Omental fat pad (tissue), 4 donors: ENCODE data around the gene EZH1. TPM values are rescaled to one million over a fixed set of nuclear protein-coding genes. Genes with fewer than 3 reads are reported as not detected.
"Not testable (repeated sequence)": the region's sequence is repeated elsewhere in the genome, so short reads cannot be mapped to it uniquely, and the experiment has no call there.

Experiments used
- ATAC-seq: fragments of 150-250 bp; one replicate; pipeline ENCODE4 v1.9.1; 2016; ENCODE audit warnings: mild to moderate bottlenecking, moderate library complexity; ENCODE audit not compliant: low FRiP score
- DNase-seq: peaks from one replicate; pipeline ENCODE4 v3.0.0-alpha.2; 2019; ENCODE audit warnings: low spot score
- total RNA-seq, 4 donors: library from RNA; depleted of rRNA; stranded (reverse); fragments of >200 nt; gene quantifications; one replicate each; pipeline ENCODE4 v1.1.0, GENCODE V29; 2016
- TF ChIP-seq, protein P1 (sequence below), 3 donors: fragments of 450-650 bp; IDR thresholded peaks; one replicate each; pipeline ENCODE4 v1.5.1; 2016 to 2017; ENCODE audit warnings: antibody characterized with exemption in 3 of 3, mild to moderate bottlenecking in 3 of 3, moderate library complexity in 2 of 3

EZH1 gene
- total RNA-seq, 4 donors from 2014 or later: 42.0 to 91.1 (median 50.9) TPM

DNA sequence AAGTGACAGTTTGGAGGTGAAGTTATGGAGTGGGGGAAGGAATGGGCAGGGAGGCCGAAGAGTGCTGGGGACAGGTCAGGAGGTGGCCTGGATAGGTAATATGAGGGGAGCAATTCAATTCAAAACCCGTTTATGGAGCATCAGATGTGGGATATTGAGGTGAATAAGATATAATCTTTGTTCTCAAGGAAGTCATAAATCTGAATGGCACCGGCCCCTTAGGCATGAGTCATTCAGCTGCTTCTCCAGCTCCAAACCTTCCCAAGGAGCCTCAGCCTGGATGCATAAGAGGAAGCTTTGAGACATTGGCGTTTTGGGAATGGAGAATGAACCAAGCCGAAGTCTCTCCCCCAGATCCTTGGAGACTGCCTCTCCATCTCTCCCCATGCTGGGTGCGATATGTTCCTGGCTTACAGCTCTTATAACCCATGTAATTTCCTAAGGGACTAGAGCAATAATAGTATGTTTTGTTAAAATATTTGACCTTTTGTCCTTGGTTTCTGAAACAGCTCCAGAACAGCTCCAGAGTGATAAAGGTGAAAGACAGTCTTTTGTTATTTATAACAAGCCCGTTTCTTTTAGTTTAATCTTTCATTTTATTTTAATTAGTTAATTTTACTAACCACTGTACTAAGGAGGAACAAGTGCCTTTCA, 84.0 kb downstream of the EZH1 start:
- no peak for ATAC-seq
- TF ChIP-seq, protein P1, sequence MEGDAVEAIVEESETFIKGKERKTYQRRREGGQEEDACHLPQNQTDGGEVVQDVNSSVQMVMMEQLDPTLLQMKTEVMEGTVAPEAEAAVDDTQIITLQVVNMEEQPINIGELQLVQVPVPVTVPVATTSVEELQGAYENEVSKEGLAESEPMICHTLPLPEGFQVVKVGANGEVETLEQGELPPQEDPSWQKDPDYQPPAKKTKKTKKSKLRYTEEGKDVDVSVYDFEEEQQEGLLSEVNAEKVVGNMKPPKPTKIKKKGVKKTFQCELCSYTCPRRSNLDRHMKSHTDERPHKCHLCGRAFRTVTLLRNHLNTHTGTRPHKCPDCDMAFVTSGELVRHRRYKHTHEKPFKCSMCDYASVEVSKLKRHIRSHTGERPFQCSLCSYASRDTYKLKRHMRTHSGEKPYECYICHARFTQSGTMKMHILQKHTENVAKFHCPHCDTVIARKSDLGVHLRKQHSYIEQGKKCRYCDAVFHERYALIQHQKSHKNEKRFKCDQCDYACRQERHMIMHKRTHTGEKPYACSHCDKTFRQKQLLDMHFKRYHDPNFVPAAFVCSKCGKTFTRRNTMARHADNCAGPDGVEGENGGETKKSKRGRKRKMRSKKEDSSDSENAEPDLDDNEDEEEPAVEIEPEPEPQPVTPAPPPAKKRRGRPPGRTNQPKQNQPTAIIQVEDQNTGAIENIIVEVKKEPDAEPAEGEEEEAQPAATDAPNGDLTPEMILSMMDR (IDR thresholded peaks at IDR 0.05): no peak
- DNase-seq: no peak

DNA sequence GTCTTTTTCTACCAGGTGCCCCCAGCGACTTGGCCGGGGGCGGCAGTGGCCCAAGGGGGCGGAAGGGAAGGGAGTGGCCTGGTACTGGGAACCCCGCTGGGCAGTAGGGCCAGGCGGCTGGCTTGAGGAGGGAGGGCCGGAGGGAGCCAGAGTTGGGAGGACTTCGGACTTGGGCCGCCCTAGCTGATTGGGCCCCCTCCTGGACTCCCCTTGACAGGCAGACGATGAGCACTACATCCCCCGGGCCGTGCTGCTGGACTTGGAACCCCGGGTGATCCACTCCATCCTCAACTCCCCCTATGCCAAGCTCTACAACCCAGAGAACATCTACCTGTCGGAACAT, 84.9 kb downstream of the EZH1 start:
- ATAC-seq: peak; percentile 60
- not testable (repeated sequence) for DNase-seq

DNA sequence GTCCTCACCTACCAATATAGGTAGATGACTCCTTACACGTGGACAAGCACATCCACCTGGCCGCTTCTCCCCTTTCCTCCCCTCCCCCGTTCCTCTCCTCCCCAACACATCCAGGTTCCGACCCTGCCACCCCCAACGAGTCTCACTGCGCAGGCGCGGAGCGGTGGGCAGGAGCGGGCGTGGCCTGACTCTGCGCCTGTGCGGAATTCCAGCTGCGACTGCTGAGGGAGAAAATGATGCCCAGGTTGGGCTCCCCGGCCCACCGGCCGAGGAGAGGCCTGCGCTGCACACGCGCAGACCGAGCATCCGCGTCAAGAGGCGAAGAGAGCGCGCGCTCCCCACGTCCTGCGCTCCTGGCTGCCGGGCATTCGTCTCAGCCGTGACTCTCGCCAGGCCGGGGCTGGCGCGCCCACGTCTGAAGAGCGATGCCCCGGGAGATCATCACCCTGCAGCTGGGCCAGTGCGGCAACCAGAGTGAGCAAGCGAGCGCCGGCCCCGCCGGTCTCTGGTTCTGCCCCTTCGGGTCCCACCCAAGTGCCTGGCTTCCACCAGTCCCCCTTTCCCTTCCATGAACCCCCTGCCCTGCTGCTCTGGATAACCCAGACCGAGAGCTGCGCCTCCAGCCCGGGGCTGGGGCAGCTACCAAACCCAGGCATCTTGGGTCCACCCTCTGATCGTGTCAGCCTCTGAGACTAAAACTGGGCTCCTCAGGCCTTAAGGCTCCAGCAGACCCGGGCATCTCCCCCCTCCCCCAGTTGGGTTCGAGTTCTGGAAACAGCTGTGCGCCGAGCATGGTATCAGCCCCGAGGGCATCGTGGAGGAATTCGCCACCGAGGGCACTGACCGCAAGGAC, 85.5 kb downstream of the EZH1 start, which contains the start of gene TUBG2:
TSS of gene TUBG2 (plus strand) at position 206 of the 853 bp plus-strand sequence. CDS start at position 426, 220 bp downstream.
- ATAC-seq (peak; percentile 91), DNase-seq (no peak)
- TF ChIP-seq, protein P1 (IDR thresholded peaks at IDR 0.05): no peak

DNA sequence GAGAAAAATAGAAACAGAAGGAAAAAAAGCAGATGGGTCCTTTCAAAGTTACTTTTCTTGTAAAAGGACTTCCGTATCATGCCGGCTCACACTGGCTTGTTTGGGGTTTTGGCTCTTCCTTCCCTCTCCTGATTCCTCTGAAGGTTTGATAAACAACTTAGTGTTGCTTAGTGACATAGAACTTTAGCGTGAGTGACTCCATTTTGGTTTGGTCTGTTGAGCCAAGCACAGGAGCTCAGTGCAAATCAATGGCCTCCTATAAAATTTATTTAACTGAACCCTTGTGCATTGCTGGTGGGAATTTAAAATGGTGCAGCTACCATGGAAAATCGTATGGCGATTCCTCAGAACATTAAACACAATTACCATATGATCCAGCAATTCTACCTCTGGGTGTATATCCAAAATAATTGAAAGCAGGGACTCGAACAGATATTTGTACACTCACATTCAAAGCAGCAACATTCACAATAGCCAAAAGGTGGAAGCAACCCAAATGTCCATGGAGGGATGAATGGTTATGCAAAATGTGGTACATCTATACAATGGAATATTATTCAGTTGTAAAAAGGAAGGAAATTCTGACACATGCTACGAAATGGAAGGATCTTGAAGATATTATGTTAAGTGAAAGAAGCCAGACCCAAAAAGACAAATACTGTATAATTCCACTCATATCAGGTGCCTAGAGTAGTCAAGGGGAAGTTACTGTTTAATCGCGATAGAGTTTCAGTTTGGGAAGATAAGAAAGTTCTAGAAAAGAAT, 86.8 kb downstream of the EZH1 start:
- no peak for ATAC-seq
- DNase-seq: no peak
- TF ChIP-seq, protein P1 (IDR thresholded peaks at IDR 0.05): no peak

DNA sequence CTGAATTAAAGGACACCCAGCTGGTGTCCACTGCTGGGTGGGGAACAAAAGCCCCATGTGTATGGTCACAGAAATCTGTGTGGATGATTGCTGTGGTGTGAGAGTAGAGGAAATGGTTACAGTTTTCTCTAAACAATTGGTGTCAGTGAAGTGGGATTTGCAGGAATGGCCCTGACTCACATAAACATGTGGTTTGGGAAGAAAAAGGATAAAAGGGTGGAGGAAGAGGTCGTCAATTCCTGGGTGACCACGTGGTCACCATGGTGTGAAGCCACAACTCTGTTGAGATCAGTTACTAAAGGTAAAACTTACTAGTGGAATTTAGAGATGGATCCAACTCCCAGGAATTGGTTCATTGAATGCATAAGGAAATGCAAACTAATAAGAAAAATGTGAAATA, 89.3 kb downstream of the EZH1 start:
- no peak for ATAC-seq
- DNase-seq: no peak
- TF ChIP-seq, protein P1 (IDR thresholded peaks at IDR 0.05): no peak

DNA sequence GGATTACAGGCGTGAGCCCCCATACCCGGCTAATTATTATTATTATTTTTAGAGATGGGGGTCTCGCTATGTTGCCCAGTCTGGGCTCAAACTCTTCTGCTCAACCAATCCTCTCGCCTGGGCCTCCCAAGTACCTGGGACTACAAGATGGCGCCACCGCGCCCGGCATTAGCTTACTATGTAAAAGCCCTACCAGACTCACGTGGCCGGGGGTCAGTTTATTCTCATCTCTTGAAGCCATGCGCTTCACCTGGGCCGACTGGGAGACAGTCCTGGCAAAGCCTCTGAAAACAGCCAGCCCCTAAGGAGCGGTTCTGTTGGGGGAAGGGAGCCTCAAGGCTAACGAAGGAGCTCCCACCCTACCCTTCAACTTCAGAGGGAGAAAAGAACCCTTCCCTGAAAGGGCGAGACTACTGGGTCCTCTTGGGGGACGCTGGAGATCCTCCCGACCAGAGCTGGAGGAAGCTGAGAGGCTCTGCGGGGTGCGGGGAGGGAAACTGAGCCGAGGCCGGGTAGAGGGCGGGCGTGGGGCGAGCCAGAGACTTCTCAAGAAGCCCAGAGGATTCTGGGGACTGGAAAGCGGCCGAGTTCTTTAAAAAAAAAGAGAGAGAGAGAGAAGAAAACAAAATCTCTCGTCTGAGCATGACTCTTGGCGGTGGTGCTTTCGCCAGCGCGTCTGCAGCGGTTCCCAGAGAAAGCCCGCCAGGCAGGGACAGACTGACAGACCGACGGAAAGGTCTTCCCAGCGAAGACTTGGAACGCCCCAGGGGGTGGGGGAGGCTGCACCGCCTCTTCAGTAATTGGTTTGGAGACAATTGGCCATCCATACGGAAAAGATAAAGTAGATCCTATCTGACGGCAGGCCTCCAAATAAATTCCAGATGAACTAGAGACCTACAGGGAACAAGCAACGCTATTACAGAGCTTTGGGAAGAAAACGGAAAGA, 91.4 kb downstream of the EZH1 start:
- peak; percentile 79 for ATAC-seq
- DNase-seq: no peak
- TF ChIP-seq, protein P1 (IDR thresholded peaks at IDR 0.05): no peak
